IMR-90 (cell line): ENCODE measurements around the gene SORCS1. TPM values are rescaled to one million over a fixed set of nuclear protein-coding genes. Genes with fewer than 3 reads are reported as not detected.

Experiments used
- ATAC-seq: fragments of 200-7000 bp; cut with Tn5 transposase; 2 replicates; pipeline ENCODE4 v1.9.1; 2020; ENCODE audit warnings: low read depth, mild to moderate bottlenecking, moderate library complexity
- BruUV-seq: library from RNA; stranded (reverse); fragments of 400-500 nt; replicated peaks from 2 replicates; lab custom pipeline; 2021; lab: Mats Ljungman, UMichigan
- CTCF ChIA-PET: fragments of 300-600 bp; formaldehyde crosslinking; extraction: SDS; loops from one replicate; lab custom pipeline; 2021; ENCODE audit warnings: antibody characterized with exemption; lab: Yijun Ruan, JAX
- POLR2A ChIA-PET: fragments of 300-600 bp; sonication (Branson Sonifier 250); formaldehyde crosslinking; loops from one replicate; lab custom pipeline; 2022; ENCODE audit warnings: antibody characterized with exemption; ENCODE audit not compliant: unreplicated experiment; lab: Charles Lee
- DNase-seq: peaks from one replicate; pipeline ENCODE4 v3.0.0; 2013
- H2AFZ ChIP-seq: replicated peaks from 2 replicates; pipeline ENCODE3; 2013; ENCODE audit warnings: low read length, mild to moderate bottlenecking; ENCODE audit not compliant: poor library complexity
- H2AK5ac ChIP-seq: 2 replicates; pipeline ENCODE4 v1.6.1; 2013; ENCODE audit warnings: low read depth, low read length, inconsistent platforms
- H2AK9ac ChIP-seq: replicated peaks from 2 replicates; pipeline ENCODE3; 2013; ENCODE audit warnings: mild to moderate bottlenecking, low read depth, low read length, moderate library complexity; ENCODE audit not compliant: poor library complexity
- H2BK120ac ChIP-seq: 2 replicates; pipeline ENCODE4 v1.6.1; 2013; ENCODE audit warnings: low read depth, low read length, inconsistent platforms
- H2BK15ac ChIP-seq: 3 replicates; pipeline ENCODE4 v1.6.1; 2013; ENCODE audit warnings: low read depth, low read length, inconsistent platforms
- H2BK20ac ChIP-seq: 2 replicates; pipeline ENCODE4 v1.6.1; 2013; ENCODE audit warnings: low read depth, mild to moderate bottlenecking, inconsistent platforms, low read length, moderate library complexity
- H2BK5ac ChIP-seq: 2 replicates; pipeline ENCODE4 v1.6.1; 2013; ENCODE audit warnings: mild to moderate bottlenecking, low read depth, low read length, inconsistent platforms; ENCODE audit not compliant: poor library complexity, severe bottlenecking
- H3K14ac ChIP-seq: replicated peaks from 2 replicates; pipeline ENCODE4 v1.6.1; 2013; ENCODE audit warnings: low read depth, low read length, inconsistent platforms
- H3K18ac ChIP-seq: 2 replicates; pipeline ENCODE4 v1.6.1; 2013; ENCODE audit warnings: low read depth, low read length, control low read depth
- H3K23ac ChIP-seq: 2 replicates; pipeline ENCODE4 v1.6.1; 2013; ENCODE audit warnings: low read depth, low read length, inconsistent platforms
- H3K27ac ChIP-seq: 2 replicates; pipeline ENCODE4 v1.5.1; 2013; ENCODE audit warnings: mild to moderate bottlenecking, control low read depth, low read length; ENCODE audit not compliant: insufficient read depth
- H3K27me3 ChIP-seq: 2 replicates; pipeline ENCODE4 v1.6.1; 2013; ENCODE audit warnings: low read length; ENCODE audit not compliant: control insufficient read depth, insufficient read depth
- H3K36me3 ChIP-seq: 2 replicates; pipeline ENCODE4 v1.6.1; 2013; ENCODE audit warnings: low read length, mixed read lengths; ENCODE audit not compliant: control insufficient read depth, insufficient read depth
- H3K4ac ChIP-seq: 2 replicates; pipeline ENCODE4 v1.6.1; 2013; ENCODE audit warnings: low read depth, low read length, inconsistent platforms
- H3K4me1 ChIP-seq: 2 replicates; pipeline ENCODE4 v1.6.1; 2013; ENCODE audit warnings: low read length, mixed read lengths; ENCODE audit not compliant: control insufficient read depth, insufficient read depth
- H3K4me2 ChIP-seq: 2 replicates; pipeline ENCODE4 v1.6.1; 2013; ENCODE audit warnings: low read depth, mild to moderate bottlenecking, control low read depth, low read length, moderate library complexity
- H3K4me3 ChIP-seq: 2 replicates; pipeline ENCODE4 v1.5.1; 2013; ENCODE audit warnings: low read depth, mild to moderate bottlenecking, control low read depth, low read length, moderate library complexity; ENCODE audit not compliant: insufficient read depth
- H3K56ac ChIP-seq: 2 replicates; pipeline ENCODE4 v1.6.1; 2013; ENCODE audit warnings: low read length, inconsistent platforms; ENCODE audit not compliant: insufficient read depth; ENCODE audit errors: extremely low read depth
- H3K79me1 ChIP-seq, 2 experiments: 2 replicates each; pipeline ENCODE4 v1.6.1; 2013; ENCODE audit warnings: low read length in 2 of 2, inconsistent platforms in 1 of 2, low read depth in 1 of 2
- H3K9ac ChIP-seq: 2 replicates; pipeline ENCODE4 v1.6.1; 2013; ENCODE audit warnings: low read depth, low read length, control low read depth
- H3K9me1 ChIP-seq: 2 replicates; pipeline ENCODE4 v1.6.1; 2013; ENCODE audit warnings: low read length, inconsistent platforms; ENCODE audit not compliant: insufficient read depth
- H3K9me3 ChIP-seq: 2 replicates; pipeline ENCODE4 v1.6.1; 2013; ENCODE audit warnings: low read length; ENCODE audit not compliant: control insufficient read depth, insufficient read depth
- H4K20me1 ChIP-seq: 2 replicates; pipeline ENCODE4 v1.6.1; 2013; ENCODE audit warnings: low read length, inconsistent platforms; ENCODE audit not compliant: insufficient read depth
- H4K5ac ChIP-seq: 2 replicates; pipeline ENCODE4 v1.6.1; 2013; ENCODE audit warnings: mild to moderate bottlenecking, low read depth, low read length, control low read depth
- H4K8ac ChIP-seq, 2 experiments: 2 replicates each; pipeline ENCODE4 v1.6.1; 2013; ENCODE audit warnings: low read depth in 2 of 2, low read length in 2 of 2, control low read depth in 1 of 2, inconsistent platforms in 1 of 2
- H4K91ac ChIP-seq: 2 replicates; pipeline ENCODE4 v1.6.1; 2013; ENCODE audit warnings: low read depth, low read length, inconsistent platforms; ENCODE audit not compliant: insufficient read depth
- BHLHE40 ChIP-seq: fragments of 150-350 bp; IDR thresholded peaks from 2 replicates; pipeline ENCODE4 v1.6.1; 2016; ENCODE audit warnings: mild to moderate bottlenecking, low read depth, low read length
- CEBPB ChIP-seq: IDR thresholded peaks from 2 replicates; pipeline ENCODE4 v1.6.1; 2012; ENCODE audit warnings: low read depth, low read length, improper control_type of control experiment
- CHD1 ChIP-seq: IDR thresholded peaks from 2 replicates; pipeline ENCODE4 v1.6.1; 2012; ENCODE audit warnings: low read depth, low read length, improper control_type of control experiment
- CTCF ChIP-seq: conservative IDR thresholded peaks from 2 replicates; pipeline ENCODE4 v1.5.1; 2012; ENCODE audit warnings: mild to moderate bottlenecking, low read depth, low read length, improper control_type of control experiment
- FOS ChIP-seq: fragments of 150-350 bp; IDR thresholded peaks from 2 replicates; pipeline ENCODE4 v1.6.1; 2016; ENCODE audit warnings: low read depth, low read length
- MAFK ChIP-seq: IDR thresholded peaks from 2 replicates; pipeline ENCODE4 v1.6.1; 2012; ENCODE audit warnings: low read depth, low read length, improper control_type of control experiment
- MAZ ChIP-seq: IDR thresholded peaks from 2 replicates; pipeline ENCODE4 v1.6.1; 2012; ENCODE audit warnings: low read depth, mild to moderate bottlenecking, low read length, improper control_type of control experiment, moderate library complexity, borderline replicate concordance
- MXI1 ChIP-seq: IDR thresholded peaks from 2 replicates; pipeline ENCODE4 v1.6.1; 2012; ENCODE audit warnings: low read depth, mild to moderate bottlenecking, low read length, moderate library complexity, borderline replicate concordance
- NFE2L2 ChIP-seq: fragments of 150-350 bp; IDR thresholded peaks from 2 replicates; pipeline ENCODE4 v1.6.1; 2016; ENCODE audit warnings: low read depth, mild to moderate bottlenecking, low read length
- POLR2A ChIP-seq: IDR thresholded peaks from 2 replicates; pipeline ENCODE4 v1.6.1; 2012; ENCODE audit warnings: mild to moderate bottlenecking, low read depth, low read length
- RAD21 ChIP-seq: IDR thresholded peaks from 2 replicates; pipeline ENCODE4 v1.6.1; 2012; ENCODE audit warnings: low read length, improper control_type of control experiment
- RCOR1 ChIP-seq: IDR thresholded peaks from 2 replicates; pipeline ENCODE4 v1.6.1; 2012; ENCODE audit warnings: mild to moderate bottlenecking, low read length, improper control_type of control experiment; ENCODE audit not compliant: insufficient replicate concordance
- RFX5 ChIP-seq: IDR thresholded peaks from 2 replicates; pipeline ENCODE4 v1.8.0; 2012; ENCODE audit warnings: low read depth, mild to moderate bottlenecking, low read length, moderate library complexity
- SMC3 ChIP-seq: fragments of 150-350 bp; IDR thresholded peaks from 2 replicates; pipeline ENCODE4 v1.6.1; 2016; ENCODE audit warnings: low read depth, mild to moderate bottlenecking, antibody characterized with exemption, low read length, moderate library complexity
- WGBS, 2 experiments: methylation state at CpG; one replicate each; pipeline versions ENCODE4 v1.1.5 to v1.1.7; 2013; ENCODE audit warnings: missing lambda C conversion rate in 2 of 2; ENCODE audit not compliant: insufficient read length in 1 of 2; ENCODE audit errors: extremely low coverage in 2 of 2; 5-methylcytosine and 5-hydroxymethylcytosine counted together
- dilution Hi-C: fragments of 300-500 bp; cut with HindIII; formaldehyde crosslinking; loops from one replicate; pipeline ENCODE4 v1.14.3; 2018; ENCODE audit warnings: low sequenced_read_pairs; ENCODE audit not compliant: unreplicated experiment
- in situ Hi-C: fragments of 300-500 bp; cut with MboI; formaldehyde crosslinking; loops from 3 replicates; pipeline ENCODE4 v1.14.3; 2019; ENCODE audit warnings: low sequenced_read_pairs, inconsistent platforms, mixed read lengths
- intact Hi-C: fragments of 100-400 bp; cut with micrococcal nuclease; formaldehyde crosslinking; loops from 2 replicates; pipeline ENCODE4 v1.10.0; 2022
- polyA plus RNA-seq, 3 experiments: library from polyadenylated mRNA; depleted of rRNA; stranded (reverse); fragments of >200 nt; gene quantifications; 2 replicates each; pipeline ENCODE4 v1.2.3, GENCODE V29; 2012; ENCODE audit warnings: low replicate concordance in 1 of 3
- total RNA-seq: library from RNA; depleted of rRNA; stranded (reverse); fragments of >200 nt; gene quantifications from 2 replicates; pipeline ENCODE4 v1.2.3, GENCODE V29; 2012
- TF ChIP-seq, protein P1 (sequence below): fragments of 150-350 bp; IDR thresholded peaks from 2 replicates; pipeline ENCODE4 v1.6.1; 2017; ENCODE audit warnings: mild to moderate bottlenecking, antibody characterized with exemption, low read length, low read depth
- TF ChIP-seq, protein P2 (sequence below): fragments of 150-350 bp; IDR thresholded peaks from 2 replicates; pipeline ENCODE4 v1.6.1; 2016; ENCODE audit warnings: low read depth, mild to moderate bottlenecking, low read length, moderate library complexity, borderline replicate concordance

Gene SORCS1
- total and polyA plus RNA-seq, 2 of the 4 experiments (the other 2 are of a cell fraction) = under 0.01 TPM; not detected in 1

DNA sequence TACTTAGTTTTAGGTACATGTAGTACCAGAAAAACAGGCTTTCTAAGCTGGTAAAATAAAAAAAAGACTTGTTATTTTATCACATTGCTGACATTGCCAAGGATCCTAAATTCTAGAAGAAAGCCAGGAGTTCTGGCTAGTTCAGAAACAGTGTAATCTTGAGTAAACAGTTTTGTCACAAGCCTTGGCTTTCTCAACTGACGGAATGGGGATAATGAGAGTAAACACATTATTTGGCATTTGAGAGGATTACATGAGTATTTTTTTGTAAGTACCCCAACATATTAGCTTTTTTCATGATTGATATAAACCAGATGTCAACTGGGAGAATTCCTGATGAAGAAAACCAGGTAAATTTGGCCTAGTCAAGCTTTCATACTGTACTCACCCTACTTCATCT lies 269.8 kb downstream of the SORCS1 start:
- H3K4me2 ChIP-seq = no peak overlapping the region
- TF ChIP-seq, protein P1, sequence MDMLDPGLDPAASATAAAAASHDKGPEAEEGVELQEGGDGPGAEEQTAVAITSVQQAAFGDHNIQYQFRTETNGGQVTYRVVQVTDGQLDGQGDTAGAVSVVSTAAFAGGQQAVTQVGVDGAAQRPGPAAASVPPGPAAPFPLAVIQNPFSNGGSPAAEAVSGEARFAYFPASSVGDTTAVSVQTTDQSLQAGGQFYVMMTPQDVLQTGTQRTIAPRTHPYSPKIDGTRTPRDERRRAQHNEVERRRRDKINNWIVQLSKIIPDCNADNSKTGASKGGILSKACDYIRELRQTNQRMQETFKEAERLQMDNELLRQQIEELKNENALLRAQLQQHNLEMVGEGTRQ = no peak
- TF ChIP-seq MAFK (no peak), MAZ (no peak), RFX5 (no peak), CTCF (no peak), RAD21 (no peak), FOS (no peak), BHLHE40 (no peak), POLR2A (no peak), CHD1 (no peak), RCOR1 (no peak), NFE2L2 (no peak), SMC3 (no peak), CEBPB (no peak), MXI1 (no peak)
- TF ChIP-seq, protein P2, sequence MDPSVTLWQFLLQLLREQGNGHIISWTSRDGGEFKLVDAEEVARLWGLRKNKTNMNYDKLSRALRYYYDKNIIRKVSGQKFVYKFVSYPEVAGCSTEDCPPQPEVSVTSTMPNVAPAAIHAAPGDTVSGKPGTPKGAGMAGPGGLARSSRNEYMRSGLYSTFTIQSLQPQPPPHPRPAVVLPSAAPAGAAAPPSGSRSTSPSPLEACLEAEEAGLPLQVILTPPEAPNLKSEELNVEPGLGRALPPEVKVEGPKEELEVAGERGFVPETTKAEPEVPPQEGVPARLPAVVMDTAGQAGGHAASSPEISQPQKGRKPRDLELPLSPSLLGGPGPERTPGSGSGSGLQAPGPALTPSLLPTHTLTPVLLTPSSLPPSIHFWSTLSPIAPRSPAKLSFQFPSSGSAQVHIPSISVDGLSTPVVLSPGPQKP = no peak
- no peak overlapping the region for H3K18ac ChIP-seq
- no peak overlapping the region for H3K4ac ChIP-seq
- H3K27me3 ChIP-seq = no peaks in the 10 kb centered on the region
- no peak overlapping the region for H3K56ac ChIP-seq
- no peaks in the 10 kb centered on the region for H3K4me1 ChIP-seq
- H2AK9ac ChIP-seq = no peak overlapping the region
- H4K91ac ChIP-seq = no peak overlapping the region
- H3K4me3 ChIP-seq = no peak overlapping the region
- H2AK5ac ChIP-seq = no peak overlapping the region
- dilution Hi-C loops = no loop called here
- intact Hi-C loops = no loop called here
- H2AFZ ChIP-seq = no peak overlapping the region
- no peak for DNase-seq
- POLR2A ChIA-PET = no interaction called here
- no peaks in the 10 kb centered on the region for H4K20me1 ChIP-seq
- no TSS peak for BruUV-seq
- CTCF ChIA-PET = no interaction called here
- no peak overlapping the region for H2BK5ac ChIP-seq
- no peaks in the 10 kb centered on the region for H3K9me1 ChIP-seq
- H3K79me1 ChIP-seq = no peaks in the 10 kb centered on the region
- no peaks in the 10 kb centered on the region for H3K36me3 ChIP-seq
- no peak overlapping the region for H3K9ac ChIP-seq
- H2BK20ac ChIP-seq = no peak overlapping the region
- no peak overlapping the region for H3K14ac ChIP-seq
- peaks cover 4% of the 10 kb centered on the region; the same call in 1 of the 2 replicates for H3K9me3 ChIP-seq
- H4K8ac ChIP-seq = no peak overlapping the region
- no peak overlapping the region for H2BK120ac ChIP-seq
- no peak overlapping the region for H4K5ac ChIP-seq
- no CpG with 5 or more reads among the region's 1 CpG for WGBS, 2 experiments
- H3K23ac ChIP-seq = no peak overlapping the region
- H3K27ac ChIP-seq = no peak overlapping the region
- ATAC-seq = no peak
- in situ Hi-C loops = no loop called here
- H2BK15ac ChIP-seq = no peak overlapping the region
